PFSK-1 (cell line): ENCODE results near the gene PRMT7.

ENCODE experiments used
- FOXP2 ChIP-seq: optimal IDR thresholded peaks from 2 replicates; pipeline ENCODE3; 2011; ENCODE audit warnings: borderline replicate concordance, control low read depth, inconsistent platforms; ENCODE audit not compliant: insufficient read depth; ENCODE audit errors: extremely low read length, extremely low read depth
- POLR2AphosphoS5 ChIP-seq: IDR thresholded peaks from 2 replicates; pipeline ENCODE4 v1.6.1; 2012; ENCODE audit warnings: low read depth, mild to moderate bottlenecking, control low read depth, low read length, moderate library complexity
- REST ChIP-seq, 2 experiments: IDR thresholded peaks; 2 replicates each; pipeline versions ENCODE4 v1.6.1 to v1.8.0; 2011 to 2012; ENCODE audit warnings: low read depth in 2 of 2, low read length in 2 of 2, control low read depth in 1 of 2, inconsistent platforms in 1 of 2, mild to moderate bottlenecking in 1 of 2, moderate library complexity in 1 of 2; ENCODE audit not compliant: insufficient read depth in 1 of 2
- SIN3A ChIP-seq: IDR thresholded peaks from 2 replicates; pipeline ENCODE4 v1.6.1; 2012; ENCODE audit warnings: mild to moderate bottlenecking, low read length, moderate library complexity, borderline replicate concordance; ENCODE audit not compliant: insufficient read depth
- TAF1 ChIP-seq: IDR thresholded peaks from 2 replicates; pipeline ENCODE4 v1.6.1; 2012; ENCODE audit warnings: low read length, control low read depth, borderline replicate concordance; ENCODE audit not compliant: insufficient read depth

The PRMT7 gene

GRCh38 chr16:68369697-68370580 is 59.1 kb downstream of the PRMT7 start:
- TF ChIP-seq REST (IDR thresholded peaks at IDR 0.05; ENCODE audit: insufficient read depth in 1 of 2, low read depth in 2 of 2, low read length in 2 of 2) (no peak), POLR2AphosphoS5 (no peak), TAF1 (no peak)

GRCh38 chr16:68370581-68371275 is 59.9 kb downstream of the PRMT7 start:
- TF ChIP-seq POLR2AphosphoS5 (no peak), TAF1 (no peak), FOXP2 (no peak), SIN3A (no peak), REST (IDR thresholded peaks at IDR 0.05; ENCODE audit: insufficient read depth in 1 of 2, low read depth in 2 of 2, low read length in 2 of 2) (no peak)

- no peak for TF ChIP-seq SIN3A
Measured at GRCh38 chr16:68371276-68371651, 60.4 kb downstream of the PRMT7 start.

- no peak for TF ChIP-seq REST (IDR thresholded peaks at IDR 0.05; ENCODE audit: insufficient read depth in 1 of 2, low read depth in 2 of 2, low read length in 2 of 2)
- TF ChIP-seq POLR2AphosphoS5: no peak
- TF ChIP-seq TAF1: no peak
Measured at GRCh38 chr16:68371706-68372380, 61.0 kb downstream of the PRMT7 start.

GRCh38 chr16:68372381-68372720 is 61.5 kb downstream of the PRMT7 start:
- no peak for TF ChIP-seq REST (IDR thresholded peaks at IDR 0.05; ENCODE audit: insufficient read depth in 1 of 2, low read depth in 2 of 2, low read length in 2 of 2)
- TF ChIP-seq POLR2AphosphoS5: no peak
- TF ChIP-seq SIN3A: no peak
- TF ChIP-seq FOXP2: no peak
- TF ChIP-seq TAF1: no peak
